Left ventricle myocardium inferior (tissue), 1 donor: ENCODE measurements around the gene DNAJB12. TPM values are rescaled to one million over a fixed set of nuclear protein-coding genes. Genes with fewer than 3 reads are reported as not detected.
"Not testable (repeated sequence)": the region's sequence is repeated elsewhere in the genome, so short reads cannot be mapped to it uniquely, and the experiment has no call there.

Experiments used
- DNase-seq: peaks from one replicate; pipeline ENCODE4 v3.0.0-alpha.2; 2020
- H3K27ac ChIP-seq: fragments of 200-600 bp; replicated peaks from 2 replicates; pipeline ENCODE4 v1.8.0; 2021
- H3K27me3 ChIP-seq: fragments of 200-600 bp; 2 replicates; pipeline ENCODE4 v1.8.0; 2021; ENCODE audit warnings: low read depth
- H3K36me3 ChIP-seq: fragments of 200-600 bp; 2 replicates; pipeline ENCODE4 v1.8.0; 2021
- H3K4me1 ChIP-seq: fragments of 200-600 bp; 2 replicates; pipeline ENCODE4 v1.8.0; 2021
- H3K4me3 ChIP-seq: fragments of 200-600 bp; 2 replicates; pipeline ENCODE4 v1.8.0; 2021; ENCODE audit warnings: mild to moderate bottlenecking, moderate library complexity
- H3K9me3 ChIP-seq: fragments of 200-600 bp; replicated peaks from 2 replicates; pipeline ENCODE4 v1.8.0; 2021
- CTCF ChIP-seq: fragments of 200-600 bp; IDR thresholded peaks from 2 replicates; pipeline ENCODE4 v1.8.0; 2021; ENCODE audit warnings: antibody characterized with exemption, mild to moderate bottlenecking, borderline replicate concordance
- intact Hi-C: fragments of 100-400 bp; cut with micrococcal nuclease; formaldehyde crosslinking; loops from one replicate; pipeline ENCODE4 v1.11.0; 2022
- long read RNA-seq: library from polyadenylated mRNA; unstranded; transcript quantifications from one replicate; pipeline ENCODE4 v2.0.0, GENCODE V29; 2021
- total RNA-seq: library from RNA; stranded (reverse); fragmentation: NEBNext Ultra II Directional; extraction: Animal tissue kit (Norgen Biotek cat#: 25700); gene quantifications from one replicate; pipeline ENCODE4 v1.2.1, GENCODE V29; 2021
- donor health status: DM: no; HTN: yes; CAD: no; lungs with severe emphysema.

Gene DNAJB12
- total RNA-seq = 25.6 TPM
- long read RNA-seq, full-length matches to known transcripts = 44 of 89 reads
- long read RNA-seq, partial matches to known transcripts = 5 of 89 reads
- long read RNA-seq, other reads (novel, unspliced or antisense) = 40 of 89 reads

- peak within 1 kb of the TSS; percentile 82 for H3K4me3 ChIP-seq
- peaks cover 46% of the 10 kb centered on the region for H3K4me1 ChIP-seq
- TF ChIP-seq CTCF = no peak
- intact Hi-C loops = no loop called here
- H3K9me3 ChIP-seq = no peaks in the 10 kb centered on the region
- H3K27me3 ChIP-seq = no peaks in the 10 kb centered on the region
- peaks cover 12% of the 10 kb centered on the region for H3K36me3 ChIP-seq
- DNase-seq = peak; percentile 92
- peak within 1 kb of the TSS; percentile 96 for H3K27ac ChIP-seq
Measured at GRCh38 chr10:72354356-72355213, at the start of gene DNAJB12. Gene DNAJB12, minus strand, starts transcription at chr10:72354919. Its CDS starts 22 bp downstream, at chr10:72354897.

GRCh38 chr10:72395581-72395980 is 40.9 kb upstream of the DNAJB12 start:
- not testable (repeated sequence) for H3K4me3 ChIP-seq

GRCh38 chr10:72392571-72392970 is 37.9 kb upstream of the DNAJB12 start:
- Histone ChIP-seq H3K9me3 (peaks cover 3% of the 10 kb centered on the region), H3K36me3 (no peaks in the 10 kb centered on the region), H3K27me3 (no peaks in the 10 kb centered on the region), H3K4me3 (no peak overlapping the region), H3K27ac (no peak overlapping the region), H3K4me1 (no peaks in the 10 kb centered on the region)
- TF ChIP-seq CTCF = no peak
- DNase-seq = no peak
- intact Hi-C loops = no loop called here

More at GRCh38 chr10:72395581-72395980, 40.9 kb upstream of the DNAJB12 start:
- H3K27ac ChIP-seq, H3K27me3 ChIP-seq, H3K4me1 ChIP-seq, intact Hi-C loops, H3K9me3 ChIP-seq, H3K36me3 ChIP-seq, DNase-seq: not testable (repeated sequence)

GRCh38 chr10:72390764-72391163 is 36.0 kb upstream of the DNAJB12 start:
- Histone ChIP-seq H3K4me1 (no peaks in the 10 kb centered on the region), H3K27me3 (no peaks in the 10 kb centered on the region), H3K27ac (no peak overlapping the region), H3K9me3 (no peaks in the 10 kb centered on the region), H3K4me3 (no peak overlapping the region), H3K36me3 (no peaks in the 10 kb centered on the region)
- no peak for DNase-seq
- no peak for TF ChIP-seq CTCF
- intact Hi-C loops = no loop called here

- no peak overlapping the region for H3K27ac ChIP-seq
- no peaks in the 10 kb centered on the region for H3K9me3 ChIP-seq
- H3K36me3 ChIP-seq = no peaks in the 10 kb centered on the region
- no peak for TF ChIP-seq CTCF
- H3K27me3 ChIP-seq = no peaks in the 10 kb centered on the region
- no peak for DNase-seq
- intact Hi-C loops = no loop called here
- H3K4me1 ChIP-seq = no peaks in the 10 kb centered on the region
- no peak overlapping the region for H3K4me3 ChIP-seq
Measured at GRCh38 chr10:72389716-72390115, 35.0 kb upstream of the DNAJB12 start.

- Histone ChIP-seq H3K9me3 (no peaks in the 10 kb centered on the region), H3K4me3 (no peak overlapping the region), H3K36me3 (no peaks in the 10 kb centered on the region), H3K27me3 (no peaks in the 10 kb centered on the region), H3K4me1 (no peaks in the 10 kb centered on the region), H3K27ac (no peak overlapping the region)
- no peak for DNase-seq
- TF ChIP-seq CTCF = no peak
- intact Hi-C loops = no loop called here
Measured at GRCh38 chr10:72389014-72389413, 34.3 kb upstream of the DNAJB12 start.
